Activated CD4-positive, alpha-beta T cell treated with anti-CD3 and anti-CD28 coated beads for 1 hour (primary cell): ENCODE results near the gene CEP162.
"Not testable (repeated sequence)": the region's sequence is repeated elsewhere in the genome, so short reads cannot be mapped to it uniquely, and the experiment has no call there.

Experiments used
- DNase-seq: peaks from one replicate; pipeline ENCODE4 v3.0.0-alpha.2; 2020

Gene CEP162

DNA sequence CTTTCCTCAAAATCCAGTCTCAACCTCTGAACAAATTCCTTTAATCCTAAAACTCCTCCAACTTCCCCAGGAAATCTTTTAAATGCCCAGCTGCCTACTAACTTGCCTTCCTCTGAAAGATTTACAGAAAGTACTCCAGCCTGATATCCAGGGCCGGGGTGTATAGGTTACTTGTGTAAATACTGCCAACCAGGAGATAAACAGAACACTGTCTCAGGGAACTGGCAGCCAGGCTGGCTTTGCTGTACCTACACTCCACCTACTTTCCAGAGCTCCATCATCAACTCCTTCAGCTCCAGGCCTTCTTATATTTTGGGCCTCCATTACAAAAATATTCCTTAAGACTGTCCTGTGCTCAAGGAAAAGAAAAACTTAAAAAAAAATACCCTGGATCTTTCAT is 85.9 kb downstream of the CEP162 start:
- no peak for DNase-seq

DNA sequence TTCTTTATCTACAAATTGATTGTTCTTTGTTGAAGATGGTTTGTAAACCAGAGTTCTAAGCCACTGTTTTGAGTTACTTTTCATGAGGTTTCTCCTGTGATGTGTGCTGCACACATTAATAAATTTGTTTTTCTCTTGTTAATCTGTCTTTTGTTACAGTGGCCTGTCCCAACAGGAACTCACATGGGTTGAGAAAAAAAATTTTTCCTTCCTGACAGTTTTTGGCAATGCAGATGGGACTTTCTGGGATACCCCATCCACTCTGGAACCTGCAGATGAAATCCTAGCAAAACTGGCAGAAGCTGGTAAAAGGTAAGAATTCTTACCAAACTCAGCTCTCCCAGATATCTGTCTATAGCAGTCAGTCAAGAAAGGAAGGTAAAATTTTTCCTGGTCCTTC is 88.1 kb downstream of the CEP162 start:
- no peak for DNase-seq

DNA sequence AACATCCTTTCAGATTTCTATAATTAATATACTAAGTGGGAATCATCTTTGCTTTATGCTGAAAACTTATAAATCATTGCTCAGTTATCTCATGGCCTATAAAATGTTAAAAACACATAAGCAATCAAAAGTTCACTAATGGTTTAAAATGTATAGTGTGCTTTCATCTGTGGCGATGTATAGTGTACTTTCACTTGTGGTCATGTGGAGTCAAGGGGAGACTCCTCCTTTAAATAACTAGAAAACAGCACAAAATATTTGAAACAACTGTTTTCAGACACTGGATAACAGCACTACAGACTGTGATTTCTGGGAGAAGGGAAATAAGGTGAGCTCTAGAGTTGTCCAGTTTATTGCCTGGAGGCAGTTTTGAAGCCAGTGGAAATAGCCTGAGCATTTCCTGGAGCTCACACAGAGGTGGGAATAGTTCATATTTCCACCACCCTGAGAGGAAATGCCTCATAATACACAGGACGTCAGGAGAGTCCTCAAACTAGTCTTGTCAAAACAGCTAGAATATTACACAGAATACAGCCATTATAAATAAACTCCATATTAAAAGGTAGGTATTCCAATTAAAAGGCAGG is 89.4 kb downstream of the CEP162 start:
- DNase-seq = no peak

DNA sequence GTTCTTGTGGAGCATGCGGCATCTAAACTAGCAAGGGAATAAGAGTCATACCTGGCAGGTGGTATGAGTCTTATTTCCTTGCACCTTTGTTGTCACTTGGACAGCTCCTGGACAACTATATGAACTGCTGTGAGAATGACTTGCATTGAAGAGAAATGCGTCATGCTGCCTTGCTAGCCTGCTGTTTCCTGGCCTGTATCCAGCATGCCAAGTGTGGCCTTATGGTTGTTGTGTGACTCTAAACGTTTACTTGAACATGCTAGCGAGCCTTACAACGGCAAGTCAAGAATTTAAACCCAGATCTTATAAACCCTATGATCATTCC is 90.4 kb downstream of the CEP162 start:
- no peak for DNase-seq

GRCh38 chr6:84136364-84137050 is 90.9 kb downstream of the CEP162 start:
- DNase-seq = no peak

DNA sequence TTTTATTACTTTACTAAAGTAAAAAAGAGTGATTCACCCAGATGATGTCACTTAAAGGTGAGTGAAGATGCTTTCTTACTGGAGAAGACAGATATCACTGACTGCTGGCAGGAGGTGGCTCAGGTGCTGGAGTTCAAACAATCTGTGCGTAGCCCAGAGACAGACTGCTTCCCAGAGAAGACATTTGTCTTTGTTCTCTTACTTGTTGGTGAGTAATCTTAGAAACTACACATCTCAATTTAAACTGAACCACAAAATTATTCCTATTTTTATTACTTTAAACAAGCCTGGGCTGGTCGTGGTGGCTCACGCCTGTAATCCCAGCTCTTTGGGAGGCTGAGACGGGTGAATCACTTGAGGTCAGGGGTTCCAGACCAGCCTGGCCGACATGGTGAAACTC is 92.2 kb downstream of the CEP162 start:
- no peak for DNase-seq

- not testable (repeated sequence) for DNase-seq
Measured at GRCh38 chr6:84133385-84133784, 94.1 kb downstream of the CEP162 start.

DNA sequence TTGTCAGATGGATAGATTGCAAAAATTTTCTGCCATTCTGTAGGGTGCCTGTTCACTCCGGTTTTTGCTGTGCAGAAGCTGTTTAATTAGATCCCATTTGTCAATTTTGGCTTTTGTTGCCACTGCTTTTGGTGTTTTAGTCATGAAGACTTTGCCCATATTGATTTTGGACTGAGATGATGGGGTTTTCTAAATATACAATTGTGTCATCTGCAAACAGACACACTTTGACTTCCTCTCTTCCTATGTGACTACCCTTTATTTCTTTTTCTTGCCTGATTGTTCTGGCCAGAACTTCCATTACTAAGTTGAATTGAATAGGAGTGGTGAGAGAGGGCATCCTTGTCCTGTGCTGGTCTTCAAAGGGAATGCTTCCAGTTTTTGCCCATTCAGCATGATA is 97.9 kb downstream of the CEP162 start:
- DNase-seq = not testable (repeated sequence)

DNA sequence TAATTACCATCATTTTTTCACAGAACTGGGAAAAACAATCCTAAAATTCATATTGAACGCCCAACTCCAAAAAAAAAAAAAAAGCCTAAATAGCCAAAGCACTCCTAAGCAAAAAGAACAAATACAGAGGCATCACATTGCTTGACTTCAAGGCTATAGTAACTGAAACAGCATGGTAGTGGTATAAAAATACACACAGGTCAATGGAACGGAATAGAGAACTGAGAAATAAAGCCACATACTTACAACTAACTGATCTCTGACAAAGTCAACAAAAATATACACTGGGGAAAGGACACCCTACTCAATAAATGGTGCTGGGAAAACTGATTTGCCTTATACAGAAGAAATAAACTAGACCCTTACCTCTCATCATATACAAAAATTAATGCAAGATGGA is 104.3 kb downstream of the CEP162 start:
- DNase-seq = no peak

- DNase-seq = no peak
Measured at GRCh38 chr6:84119277-84119676, 108.2 kb downstream of the CEP162 start.

- DNase-seq = no peak
Measured at GRCh38 chr6:84118191-84118590, 109.3 kb downstream of the CEP162 start.

- not testable (repeated sequence) for DNase-seq
Measured at GRCh38 chr6:84114933-84115594, 112.4 kb downstream of the CEP162 start.

DNA sequence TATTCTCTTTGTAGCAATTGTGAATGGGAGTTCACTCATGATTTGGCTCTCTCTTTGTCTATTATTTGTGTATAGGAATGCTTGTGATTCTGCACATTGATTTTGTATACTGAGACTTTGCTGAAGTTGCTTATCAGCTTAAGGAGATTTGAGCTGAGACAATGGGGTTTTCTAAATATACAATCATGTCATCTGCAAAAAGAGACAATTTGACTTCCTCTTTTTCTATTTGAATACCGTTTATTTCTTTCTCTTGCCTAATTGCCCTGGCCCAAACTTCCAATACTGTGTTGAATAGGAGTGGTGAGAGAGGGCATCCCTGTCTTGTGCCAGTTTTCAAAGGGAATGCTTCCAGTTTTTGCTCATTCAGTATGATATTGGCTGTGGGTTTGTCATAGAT is 116.1 kb downstream of the CEP162 start:
- not testable (repeated sequence) for DNase-seq

DNA sequence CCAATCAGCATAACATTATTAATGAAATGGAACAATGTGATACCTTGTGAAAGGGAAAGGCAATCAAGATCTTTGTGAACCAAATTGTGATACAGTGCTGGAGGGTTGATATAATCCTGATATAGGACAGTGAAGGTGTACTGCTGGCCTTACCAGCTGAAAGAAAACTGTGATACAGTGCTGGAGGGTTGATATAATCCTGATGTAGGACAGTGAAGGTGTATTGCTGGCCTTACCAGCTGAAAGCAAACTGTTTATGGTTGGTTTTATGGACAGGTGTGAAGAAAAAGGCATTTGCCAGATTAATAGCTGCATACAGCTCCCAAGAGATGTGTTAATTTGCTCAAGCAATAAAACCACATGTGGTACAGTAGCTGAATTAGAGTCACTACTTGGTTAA is 119.9 kb downstream of the CEP162 start:
- no peak for DNase-seq

DNA sequence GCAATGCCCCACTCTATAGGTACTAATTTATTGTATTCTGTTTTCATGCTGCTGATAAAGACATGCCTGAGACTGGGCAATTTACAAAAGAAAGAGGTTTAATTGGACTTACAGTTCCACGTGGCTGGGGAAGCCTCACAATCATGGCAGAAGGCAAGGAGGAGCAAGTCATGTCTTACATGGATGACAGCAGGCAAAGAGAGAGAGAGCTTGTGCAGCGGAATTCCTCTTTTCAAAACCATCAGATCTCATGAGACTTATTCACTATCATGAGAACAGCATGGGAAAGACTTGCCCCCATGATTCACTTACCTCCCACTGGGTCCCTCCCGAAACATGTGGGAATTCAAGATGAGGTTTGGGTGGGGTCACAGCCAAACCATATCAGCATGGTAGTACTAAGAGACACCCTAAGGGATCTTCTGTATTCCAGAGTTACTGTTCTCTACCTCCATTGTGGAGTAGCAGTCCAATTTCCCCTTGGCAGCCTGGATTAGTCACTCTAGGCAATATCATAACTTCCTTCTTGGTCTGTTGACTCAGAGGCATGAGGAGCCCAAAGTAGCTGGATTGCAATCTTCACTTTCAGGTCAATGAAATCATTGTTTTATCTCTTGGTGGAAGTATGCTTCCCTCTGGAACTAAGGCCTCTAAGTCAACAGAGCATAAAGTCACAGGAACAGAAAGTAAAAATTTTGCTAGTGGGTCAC is 122.1 kb downstream of the CEP162 start:
- DNase-seq = not testable (repeated sequence)

- DNase-seq = no peak
Measured at GRCh38 chr6:84103029-84103428, 124.4 kb downstream of the CEP162 start.

DNA sequence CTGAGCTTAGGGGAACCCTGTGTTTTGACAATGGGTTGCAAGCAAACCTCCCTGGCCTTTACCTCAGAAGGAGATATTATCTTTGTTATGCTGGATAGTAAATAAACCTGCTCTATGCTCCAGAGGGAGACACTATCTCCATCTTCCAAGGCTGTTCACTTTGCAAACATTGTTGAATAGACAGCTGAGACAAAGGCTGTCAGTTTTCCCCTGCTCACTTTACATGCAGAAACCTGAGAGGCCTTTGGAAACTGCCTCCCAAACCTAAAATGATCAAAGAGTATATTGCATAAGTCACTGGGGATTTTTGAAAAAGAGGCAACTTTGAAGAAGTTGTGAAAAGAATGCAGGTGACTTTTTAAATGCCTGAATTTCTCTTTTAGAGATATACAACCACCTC is 132.3 kb downstream of the CEP162 start:
- DNase-seq = no peak

DNA sequence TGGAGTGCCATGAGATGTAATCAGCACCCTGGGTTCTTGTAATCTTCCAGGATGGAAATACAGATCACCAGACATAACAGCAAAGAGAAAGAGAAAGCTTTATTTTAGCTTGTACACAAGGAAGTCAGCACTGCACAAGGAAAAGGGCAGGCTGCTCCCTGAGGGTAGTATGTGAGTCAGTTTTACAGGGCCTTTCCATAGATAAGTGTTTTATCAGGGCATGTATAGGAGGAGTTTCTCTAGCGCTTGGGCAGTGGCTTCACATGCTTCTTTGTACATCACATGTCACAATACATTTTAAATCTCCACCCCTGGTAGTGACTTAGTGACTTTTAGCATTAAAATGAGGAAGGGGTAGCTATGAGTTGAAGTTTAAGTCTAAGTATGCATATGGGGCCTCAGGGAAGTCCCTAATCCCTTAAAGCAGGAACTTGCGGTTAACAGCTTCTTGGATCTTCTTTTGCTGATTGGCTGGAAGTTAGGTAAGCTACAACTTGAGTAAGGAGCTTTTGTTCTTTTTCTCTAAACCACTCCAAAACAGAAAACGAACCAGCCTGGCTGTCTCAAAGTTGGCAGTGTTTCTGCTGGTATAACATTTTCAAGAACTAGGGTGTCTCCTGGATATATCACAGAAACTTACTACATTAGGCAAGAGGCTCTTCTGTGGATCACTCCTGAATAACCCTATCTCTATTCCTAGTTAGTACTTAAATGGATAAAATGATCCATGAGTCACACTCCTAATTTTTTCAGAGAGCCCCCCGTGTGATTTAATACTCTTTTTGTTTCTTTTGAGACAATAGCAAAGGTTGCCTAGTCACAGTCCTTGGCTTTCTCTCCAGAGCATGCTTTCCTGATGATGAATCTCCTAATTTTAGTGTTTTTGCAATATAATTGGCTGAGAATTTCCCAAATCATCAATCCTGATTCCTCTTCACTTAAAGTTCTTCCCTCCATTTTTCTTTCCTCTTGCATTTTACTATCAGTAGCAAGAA is 133.7 kb downstream of the CEP162 start:
- DNase-seq = no peak

DNA sequence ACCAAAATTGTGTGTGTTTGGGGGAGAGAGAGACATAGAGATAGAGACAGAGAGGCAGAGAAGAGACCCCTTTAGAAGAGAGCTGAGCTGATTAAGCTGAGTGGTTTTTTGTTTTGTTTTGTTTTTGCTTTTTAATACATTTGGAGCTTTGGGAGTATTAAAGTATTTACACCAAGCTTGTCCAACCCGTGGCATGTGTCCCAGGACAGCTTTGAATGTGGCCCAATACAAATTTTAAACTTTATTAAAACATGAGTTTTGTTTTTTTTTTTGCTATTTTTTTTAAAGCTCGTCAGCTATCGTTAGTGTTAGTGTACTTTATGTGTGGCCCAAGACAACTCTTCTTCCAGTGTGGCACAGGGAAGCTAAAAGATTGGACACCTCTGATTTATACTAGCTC is 137.9 kb downstream of the CEP162 start:
- no peak for DNase-seq

DNA sequence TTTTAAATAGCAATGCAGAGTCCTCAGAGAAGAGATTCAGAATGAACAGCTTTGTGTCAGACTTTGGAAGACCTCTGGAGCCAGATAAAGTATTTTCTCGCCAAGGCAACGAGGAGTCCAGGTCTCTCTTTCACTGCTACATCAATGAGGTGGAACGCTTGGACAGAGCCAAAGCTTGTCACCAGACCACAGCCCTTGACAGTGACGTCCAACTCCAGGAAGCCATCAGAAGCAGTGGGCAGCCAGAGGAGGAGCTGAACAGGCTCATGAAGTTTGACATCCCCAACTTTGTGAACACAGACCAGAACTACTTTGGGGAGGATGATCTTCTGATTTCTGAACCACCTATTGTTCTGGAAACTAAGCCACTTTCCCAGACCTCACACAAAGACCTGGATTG is 138.4 kb downstream of the CEP162 start:
- no peak for DNase-seq

DNA sequence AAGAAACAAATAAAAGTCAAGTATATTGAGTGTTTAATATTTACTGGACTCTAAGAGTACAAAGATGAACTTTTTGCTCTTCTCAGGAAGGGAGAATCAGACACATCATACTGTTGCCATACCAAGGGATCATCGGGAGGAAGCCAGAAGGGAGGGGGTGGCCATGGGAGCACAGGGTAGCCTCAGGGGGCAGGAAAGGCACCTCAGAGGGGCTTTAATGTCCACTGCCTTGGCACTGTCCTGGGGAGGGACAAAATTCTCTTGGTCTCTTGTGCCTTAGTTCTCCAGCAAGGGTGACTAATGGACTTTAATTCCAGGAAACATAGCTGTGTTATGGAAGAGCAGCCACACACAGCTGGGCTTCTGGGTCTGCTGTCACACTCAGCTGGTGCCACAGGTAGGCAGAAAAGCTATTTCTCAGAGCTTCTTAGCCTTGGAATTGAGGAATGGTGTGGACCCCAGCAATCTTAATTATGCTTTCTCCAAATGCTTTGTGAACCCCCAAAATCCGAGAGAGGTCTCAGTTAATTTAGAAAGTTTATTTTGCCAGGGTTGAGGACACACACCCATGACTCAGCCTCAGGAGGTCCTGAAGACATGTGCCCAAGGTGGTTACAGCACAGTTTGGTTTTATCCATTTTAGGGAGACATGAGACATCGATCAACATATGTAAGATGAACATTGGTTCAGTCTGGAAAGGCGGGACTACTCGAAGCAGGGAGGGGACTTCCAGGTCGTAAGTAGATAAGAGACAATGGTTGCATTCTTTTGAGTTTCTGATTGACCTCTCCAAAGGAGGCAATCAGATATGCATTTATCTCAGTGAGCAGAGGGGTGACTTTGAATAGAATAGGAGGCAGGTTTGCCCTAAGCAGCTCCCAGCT is 140.7 kb downstream of the CEP162 start:
- no peak for DNase-seq

DNA sequence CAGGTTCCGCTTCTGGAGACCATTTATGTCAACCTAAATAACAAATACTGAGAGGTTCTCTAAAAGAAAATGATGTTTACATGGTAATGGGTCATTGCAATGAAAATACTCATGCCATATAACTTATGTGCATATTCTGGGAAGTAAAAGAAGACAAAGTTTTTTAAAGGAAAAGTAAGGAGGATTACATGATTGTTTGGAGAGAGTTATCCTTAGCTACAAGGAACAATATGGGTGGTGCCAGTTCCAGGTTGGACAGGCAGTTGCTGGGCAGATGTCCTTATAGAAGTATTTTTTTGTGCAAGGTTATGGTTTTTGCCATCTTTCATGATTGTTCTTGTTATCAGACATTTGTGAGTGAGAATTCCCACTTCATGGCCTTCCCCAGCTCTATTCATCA is 141.4 kb downstream of the CEP162 start:
- no peak for DNase-seq
